ENCODE data around the gene H6PD.

The H6PD gene, protein sequence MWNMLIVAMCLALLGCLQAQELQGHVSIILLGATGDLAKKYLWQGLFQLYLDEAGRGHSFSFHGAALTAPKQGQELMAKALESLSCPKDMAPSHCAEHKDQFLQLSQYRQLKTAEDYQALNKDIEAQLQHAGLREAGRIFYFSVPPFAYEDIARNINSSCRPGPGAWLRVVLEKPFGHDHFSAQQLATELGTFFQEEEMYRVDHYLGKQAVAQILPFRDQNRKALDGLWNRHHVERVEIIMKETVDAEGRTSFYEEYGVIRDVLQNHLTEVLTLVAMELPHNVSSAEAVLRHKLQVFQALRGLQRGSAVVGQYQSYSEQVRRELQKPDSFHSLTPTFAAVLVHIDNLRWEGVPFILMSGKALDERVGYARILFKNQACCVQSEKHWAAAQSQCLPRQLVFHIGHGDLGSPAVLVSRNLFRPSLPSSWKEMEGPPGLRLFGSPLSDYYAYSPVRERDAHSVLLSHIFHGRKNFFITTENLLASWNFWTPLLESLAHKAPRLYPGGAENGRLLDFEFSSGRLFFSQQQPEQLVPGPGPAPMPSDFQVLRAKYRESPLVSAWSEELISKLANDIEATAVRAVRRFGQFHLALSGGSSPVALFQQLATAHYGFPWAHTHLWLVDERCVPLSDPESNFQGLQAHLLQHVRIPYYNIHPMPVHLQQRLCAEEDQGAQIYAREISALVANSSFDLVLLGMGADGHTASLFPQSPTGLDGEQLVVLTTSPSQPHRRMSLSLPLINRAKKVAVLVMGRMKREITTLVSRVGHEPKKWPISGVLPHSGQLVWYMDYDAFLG

GRCh38 chr1:9234223-9235095 is at the start of gene H6PD:
Gene H6PD, plus strand, starts transcription at chr1:9234774. Its CDS starts 10,161 bp downstream, at chr1:9244935.
- DNase-seq (ENCODE audit: low spot score): peak; percentile 97
- FAIRE-seq: peak; percentile 40

GRCh38 chr1:9186082-9186859 is 48.3 kb upstream of the H6PD start:
- FAIRE-seq (no peak), DNase-seq (ENCODE audit: low spot score) (no peak)

- no peak for FAIRE-seq
- DNase-seq (ENCODE audit: low spot score): no peak
Observed at GRCh38 chr1:9187004-9187403, 47.6 kb upstream of the H6PD start.

GRCh38 chr1:9190234-9190633 is 44.3 kb upstream of the H6PD start:
- FAIRE-seq: no peak

DNA sequence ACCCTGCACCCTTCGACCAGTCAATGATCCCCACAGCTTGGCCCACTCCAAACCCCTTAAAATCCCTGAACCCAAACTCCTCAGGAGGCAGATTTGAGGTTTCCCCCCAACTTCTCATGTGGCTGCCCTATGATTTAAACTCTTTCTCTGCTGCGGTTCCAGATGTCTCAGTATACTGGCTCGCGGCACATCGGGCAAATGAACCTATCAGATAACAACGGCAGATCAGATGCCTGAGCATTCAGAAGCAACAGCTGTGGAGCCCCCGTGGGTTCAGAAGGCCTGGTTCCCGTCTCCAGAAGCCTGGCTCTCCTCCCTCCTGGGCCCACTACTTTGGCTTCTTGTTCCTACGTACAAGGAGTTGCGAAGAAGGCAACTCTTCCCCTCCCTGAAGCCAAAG is 43.3 kb upstream of the H6PD start:
- no peak for DNase-seq (ENCODE audit: low spot score)

More at GRCh38 chr1:9190234-9190633, 44.3 kb upstream of the H6PD start:
- DNase-seq (ENCODE audit: low spot score): no peak

DNA sequence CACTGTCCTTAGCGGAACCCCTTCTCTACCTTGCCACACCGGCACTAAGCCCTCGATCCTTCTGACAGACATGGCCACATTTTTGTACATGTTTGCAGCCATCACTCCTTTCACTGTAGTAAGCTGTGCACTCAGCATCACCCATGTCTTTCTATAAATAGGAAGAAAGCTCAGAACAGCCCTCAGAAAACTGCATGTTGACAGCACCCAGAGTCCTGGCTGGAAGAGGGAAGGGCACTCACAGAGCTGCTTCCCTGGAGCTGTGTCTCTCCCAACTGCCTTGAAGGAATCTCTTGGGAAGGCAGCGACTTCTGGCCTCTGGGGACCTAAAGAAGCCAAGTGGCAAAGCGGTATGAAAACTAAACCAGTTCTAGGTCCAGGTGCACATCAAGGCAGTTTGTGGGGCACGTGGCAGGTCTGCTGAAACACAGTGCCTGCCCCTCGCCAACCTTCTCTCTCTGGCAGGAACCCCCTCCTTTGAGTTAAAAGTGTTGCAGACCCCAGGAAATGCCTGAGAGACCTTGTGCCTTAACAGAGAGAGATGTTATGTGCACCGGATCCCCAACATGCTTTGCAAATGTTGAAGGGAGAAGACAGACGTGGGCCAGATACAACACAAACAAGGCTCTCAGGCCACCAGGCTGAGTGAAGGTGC is 41.9 kb upstream of the H6PD start:
- no peak for FAIRE-seq
- DNase-seq (ENCODE audit: low spot score): no peak

More for the DNA sequence above, 43.3 kb upstream of the H6PD start:
- no peak for FAIRE-seq

- FAIRE-seq: no peak
- no peak for DNase-seq (ENCODE audit: low spot score)
Observed at GRCh38 chr1:9193233-9193625, 41.3 kb upstream of the H6PD start.

GRCh38 chr1:9194024-9194423 is 40.5 kb upstream of the H6PD start:
- DNase-seq (ENCODE audit: low spot score) (no peak), FAIRE-seq (no peak)

DNA sequence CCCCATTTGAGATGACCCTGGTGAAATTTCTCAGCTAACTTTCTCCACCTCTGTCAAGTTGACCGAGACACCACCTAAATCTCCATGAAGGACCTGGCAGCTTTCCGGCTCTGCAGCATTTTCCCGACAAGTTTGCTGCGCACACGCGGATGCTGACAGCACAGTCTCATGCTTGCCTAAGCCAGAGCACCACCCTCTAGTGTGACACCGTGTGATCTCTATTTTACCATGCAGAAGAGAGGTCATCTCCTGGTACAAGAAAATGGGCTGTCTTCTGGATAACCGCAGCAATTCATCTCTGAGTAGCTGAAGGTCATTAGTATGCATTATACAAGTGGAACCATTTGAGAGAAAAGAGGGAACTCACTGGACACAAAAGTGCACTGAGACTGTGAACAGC is 38.9 kb upstream of the H6PD start:
- FAIRE-seq (no peak), DNase-seq (ENCODE audit: low spot score) (no peak)

- FAIRE-seq (no peak), DNase-seq (ENCODE audit: low spot score) (peak; percentile 64)
Observed at GRCh38 chr1:9196129-9197040, 38.2 kb upstream of the H6PD start.

DNA sequence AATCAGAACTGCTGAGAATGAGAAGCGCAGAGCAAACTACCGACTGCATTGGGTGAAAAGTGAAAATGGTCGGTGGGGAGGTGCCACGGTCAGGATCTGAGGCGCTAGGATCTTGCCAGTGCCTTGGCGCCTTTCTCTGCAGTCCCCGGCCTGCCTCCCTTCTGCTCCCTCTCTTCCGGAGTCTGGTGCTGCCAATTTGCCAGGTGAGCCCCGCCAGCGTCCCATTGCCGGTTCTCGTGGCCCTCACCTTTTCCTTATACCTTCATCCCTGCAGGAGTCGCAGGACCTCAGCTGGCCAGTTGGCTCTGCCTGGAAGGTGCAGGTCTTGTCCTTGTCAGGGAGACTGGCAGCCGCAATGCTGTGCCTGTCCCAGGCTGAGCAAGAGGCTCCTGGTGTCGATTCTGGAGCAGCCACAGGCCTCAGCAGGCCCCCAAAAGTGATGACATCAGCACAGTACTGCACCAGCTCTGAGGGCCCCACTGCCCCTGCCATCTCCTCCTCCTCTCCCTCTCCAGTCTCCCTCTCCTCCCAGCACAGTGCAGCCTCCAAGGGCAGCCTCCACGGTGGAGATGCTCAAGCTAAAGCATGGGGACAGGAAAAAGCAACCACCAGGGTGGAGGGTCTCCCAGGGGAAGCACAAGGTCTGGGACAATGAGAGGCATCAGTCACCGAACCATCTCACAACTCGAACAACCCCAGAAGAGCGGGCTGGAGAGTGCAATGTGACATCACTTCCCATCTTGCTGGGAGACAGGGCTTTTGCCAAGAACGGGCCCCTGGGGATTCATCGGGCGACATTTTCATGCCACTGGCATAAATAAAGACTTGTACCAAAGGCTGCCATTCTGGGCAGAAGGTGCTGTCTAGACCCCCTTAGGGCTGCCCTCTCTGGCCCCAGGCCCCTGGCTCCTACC is 37.1 kb upstream of the H6PD start:
- no peak for FAIRE-seq
- DNase-seq (ENCODE audit: low spot score): no peak

DNA sequence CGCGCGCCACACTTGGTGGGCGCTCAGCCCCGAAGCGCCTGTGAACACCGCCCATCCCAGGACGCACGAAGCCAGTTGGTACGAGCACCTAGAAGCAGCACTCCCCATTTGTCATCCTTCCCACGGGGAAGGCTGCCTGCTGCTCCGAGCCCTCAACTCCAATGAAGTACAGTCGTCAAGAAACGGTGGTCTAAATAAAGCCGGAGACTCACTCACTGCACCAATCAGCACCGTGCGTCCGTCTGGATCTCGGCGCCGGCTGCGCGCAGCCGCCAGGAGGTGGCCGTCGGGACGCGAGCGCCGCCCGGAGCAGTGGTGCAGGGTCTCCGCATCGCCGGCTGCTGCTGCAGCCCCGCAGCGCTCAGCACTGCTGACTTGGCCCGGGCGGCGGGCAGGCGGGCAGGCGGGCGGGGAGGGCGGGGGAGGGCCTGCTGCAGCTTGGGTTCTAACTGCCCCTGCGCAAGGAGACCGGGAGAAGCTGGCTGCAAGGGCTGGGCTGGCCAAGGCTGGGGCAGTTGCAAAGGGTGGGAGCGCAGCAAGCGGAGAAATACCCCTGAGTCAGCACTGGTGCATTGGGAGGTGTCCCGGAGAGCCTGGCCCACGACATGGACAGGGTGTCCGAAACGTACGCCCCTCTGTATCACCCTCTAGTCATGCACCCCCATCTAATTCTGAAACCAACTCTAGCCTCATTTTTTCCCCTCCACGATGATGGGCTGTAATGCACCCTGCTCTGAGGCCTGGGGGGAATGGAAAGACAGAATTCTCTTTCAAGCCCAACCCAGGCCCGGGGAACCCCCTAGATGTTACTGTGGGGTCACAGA is 35.8 kb upstream of the H6PD start:
- FAIRE-seq: no peak
- no peak for DNase-seq (ENCODE audit: low spot score)

GRCh38 chr1:9200441-9200840 is 34.1 kb upstream of the H6PD start:
- no peak for FAIRE-seq
- no peak for DNase-seq (ENCODE audit: low spot score)

DNA sequence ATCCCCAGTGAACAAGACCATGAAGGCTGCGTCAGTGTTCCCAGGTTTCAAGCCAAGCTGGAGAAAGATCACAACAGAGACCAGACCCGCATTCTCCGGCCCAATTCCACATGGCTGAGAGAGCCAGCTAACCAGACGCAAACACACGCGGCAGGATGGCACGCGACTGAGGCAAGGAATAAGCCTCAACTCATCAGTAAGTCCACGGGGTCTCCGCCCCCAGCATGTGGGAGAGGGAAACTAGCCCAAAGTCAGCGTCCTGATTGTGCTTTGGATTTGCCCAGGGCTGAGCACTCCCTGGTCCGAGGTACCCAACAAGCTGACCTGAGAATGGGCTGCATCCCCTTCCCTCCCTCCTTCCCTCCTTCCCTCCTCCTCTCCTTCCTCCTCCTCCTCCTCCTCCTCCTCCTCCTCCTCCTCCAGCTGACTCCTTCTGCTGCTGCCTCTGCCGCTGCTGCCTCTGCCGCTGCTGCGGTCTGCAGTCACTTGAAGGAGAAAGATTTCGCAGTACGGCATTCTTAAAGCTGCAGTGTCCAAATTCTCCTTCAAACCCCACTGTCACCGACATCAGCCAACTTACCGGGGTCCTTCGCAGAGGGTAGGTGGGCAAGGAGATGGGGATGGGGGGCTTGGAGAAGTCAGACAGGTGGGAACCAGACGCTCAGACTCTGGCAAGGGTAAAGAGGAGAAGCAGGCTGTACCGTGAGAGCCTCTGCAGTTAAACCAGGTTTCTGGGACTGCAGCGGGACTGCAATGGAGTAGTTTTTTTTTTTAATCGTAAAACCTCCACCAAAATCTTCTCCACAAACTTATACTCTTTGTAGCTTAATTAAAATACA is 33.0 kb upstream of the H6PD start:
- FAIRE-seq (peak; percentile 72), DNase-seq (ENCODE audit: low spot score) (peak; percentile 64)

GRCh38 chr1:9202240-9202870 is 32.2 kb upstream of the H6PD start:
- DNase-seq (ENCODE audit: low spot score) (peak; percentile 23), FAIRE-seq (no peak)

- DNase-seq (ENCODE audit: low spot score) (no peak), FAIRE-seq (no peak)
Observed at GRCh38 chr1:9203511-9203982, 31.0 kb upstream of the H6PD start.
